Epidermal melanocyte (primary cell): ENCODE data around the gene HOXD9.

Experiments
- DNase-seq: peaks from one replicate; pipeline ENCODE4 v3.0.0; 2011; ENCODE audit warnings: low spot score; ENCODE audit not compliant: insufficient read length

Gene HOXD9

GRCh38 chr2:176098366-176099158 lies 24.0 kb upstream of the HOXD9 start:
- no peak for DNase-seq

- no peak for DNase-seq
These were observed 23.3 kb upstream of the HOXD9 start for GRCh38 chr2:176099159-176099727.

- DNase-seq, result no peak
These were observed 22.6 kb upstream of the HOXD9 start, which contains the start of gene HOXD12 for GRCh38 chr2:176099728-176100546. TSS of gene HOXD12 (plus strand) at chr2:176099795. CDS start at chr2:176099802, 7 bp downstream.

- DNase-seq, result no peak
These were observed 21.9 kb upstream of the HOXD9 start for GRCh38 chr2:176100547-176101140.

- no peak for DNase-seq
These were observed 21.2 kb upstream of the HOXD9 start for GRCh38 chr2:176101216-176101830.

GRCh38 chr2:176101842-176102241 lies 20.7 kb upstream of the HOXD9 start:
- DNase-seq, result no peak

GRCh38 chr2:176102309-176102866 lies 20.1 kb upstream of the HOXD9 start:
- no peak for DNase-seq

GRCh38 chr2:176103194-176103593 lies 19.3 kb upstream of the HOXD9 start:
- DNase-seq, result no peak

- no peak for DNase-seq
These were observed 18.7 kb upstream of the HOXD9 start for GRCh38 chr2:176103742-176104315.

- peak; percentile 71 for DNase-seq
These were observed 18.0 kb upstream of the HOXD9 start for GRCh38 chr2:176104316-176105077.

GRCh38 chr2:176105078-176105729 lies 17.3 kb upstream of the HOXD9 start:
- DNase-seq, result no peak

GRCh38 chr2:176105730-176106580 lies 16.6 kb upstream of the HOXD9 start:
- DNase-seq, result no peak

- DNase-seq, result no peak
These were observed 15.7 kb upstream of the HOXD9 start, which contains the start of gene HOXD11 for GRCh38 chr2:176106581-176107539. TSS of gene HOXD11 (plus strand) at chr2:176107280. CDS start at chr2:176107356, 76 bp downstream.

- no peak for DNase-seq
These were observed 14.8 kb upstream of the HOXD9 start for GRCh38 chr2:176107731-176108181.

- DNase-seq, result no peak
These were observed 13.2 kb upstream of the HOXD9 start for GRCh38 chr2:176109192-176109901.

- DNase-seq, result no peak
These were observed 12.6 kb upstream of the HOXD9 start for GRCh38 chr2:176109946-176110345.
